SK-N-SH treated with all-trans-retinoic acid at 6 μM for 48 hours (cell line): ENCODE data around the gene TSPAN10.
A peak's percentile ranks its signal among the peaks of the same experiment; 100 is the strongest.

Experiments
- ATAC-seq: fragments of 200-7000 bp; cut with Tn5 transposase; 3 replicates; pipeline ENCODE4 v1.9.1; 2020; ENCODE audit warnings: mild to moderate bottlenecking, moderate library complexity
- ARNTL ChIP-seq: fragments of 450-650 bp; formaldehyde crosslinking; IDR thresholded peaks from 2 replicates; pipeline ENCODE4 v1.5.0; 2020; ENCODE audit warnings: low read depth, mild to moderate bottlenecking, moderate library complexity, borderline replicate concordance
- BACH2 ChIP-seq: fragments of 250-450 bp; sonication (Bioruptor Pico); IDR thresholded peaks from 2 replicates; pipeline ENCODE4 v1.9.0; 2021; ENCODE audit warnings: mild to moderate bottlenecking, borderline replicate concordance
- CSDC2 ChIP-seq: fragments of 250-450 bp; sonication (Bioruptor Pico); IDR thresholded peaks from 2 replicates; pipeline ENCODE4 v1.5.0; 2020; ENCODE audit warnings: mild to moderate bottlenecking, moderate library complexity
- CSRNP3 ChIP-seq: fragments of 250-450 bp; sonication (Bioruptor Pico); IDR thresholded peaks from 2 replicates; pipeline ENCODE4 v1.5.1; 2021; ENCODE audit warnings: mild to moderate bottlenecking, moderate library complexity
- GLIS3 ChIP-seq: fragments of 250-450 bp; sonication (Bioruptor Pico); IDR thresholded peaks from 2 replicates; pipeline ENCODE4 v1.5.0; 2020; ENCODE audit warnings: mild to moderate bottlenecking, moderate library complexity
- ISL1 ChIP-seq: fragments of 250-450 bp; sonication (Bioruptor Pico); IDR thresholded peaks from 2 replicates; pipeline ENCODE4 v2.1.2; 2022; ENCODE audit warnings: mild to moderate bottlenecking, moderate library complexity
- OSR1 ChIP-seq: fragments of 250-450 bp; sonication (Bioruptor Pico); IDR thresholded peaks from 2 replicates; pipeline ENCODE4 v1.8.0; 2022; ENCODE audit warnings: moderate library complexity, mild to moderate bottlenecking, inconsistent platforms
- POU6F1 ChIP-seq: fragments of 250-450 bp; sonication (Bioruptor Pico); IDR thresholded peaks from 2 replicates; pipeline ENCODE4 v1.8.0; 2021; ENCODE audit warnings: low read depth, mild to moderate bottlenecking, moderate library complexity, borderline replicate concordance
- PPARA ChIP-seq: fragments of 250-450 bp; sonication (Bioruptor Pico); IDR thresholded peaks from 2 replicates; pipeline ENCODE4 v1.5.0; 2020; ENCODE audit warnings: mild to moderate bottlenecking, borderline replicate concordance
- RARB ChIP-seq: fragments of 250-450 bp; sonication (Bioruptor Pico); IDR thresholded peaks from 2 replicates; pipeline ENCODE4 v1.8.0; 2021; ENCODE audit warnings: mild to moderate bottlenecking, moderate library complexity
- SNAI2 ChIP-seq: fragments of 250-450 bp; sonication (Bioruptor Pico); IDR thresholded peaks from 2 replicates; pipeline ENCODE4 v1.5.0; 2020; ENCODE audit warnings: mild to moderate bottlenecking, moderate library complexity
- TSHZ2 ChIP-seq: fragments of 250-450 bp; sonication (Bioruptor Pico); IDR thresholded peaks from 2 replicates; pipeline ENCODE4 v1.5.0; 2020; ENCODE audit warnings: mild to moderate bottlenecking, moderate library complexity
- ZC3H10 ChIP-seq: fragments of 250-450 bp; sonication (Bioruptor Pico); IDR thresholded peaks from 2 replicates; pipeline ENCODE4 v1.5.1; 2021; ENCODE audit warnings: mild to moderate bottlenecking, moderate library complexity
- ZFP3 ChIP-seq: fragments of 250-450 bp; sonication (Bioruptor Pico); IDR thresholded peaks from 2 replicates; pipeline ENCODE4 v1.5.0; 2020; ENCODE audit warnings: mild to moderate bottlenecking, moderate library complexity
- ZNF70 ChIP-seq: fragments of 450-650 bp; formaldehyde crosslinking; IDR thresholded peaks from 2 replicates; pipeline ENCODE4 v1.5.0; 2020; ENCODE audit warnings: mild to moderate bottlenecking, moderate library complexity
- TF ChIP-seq, protein P1 (sequence below): fragments of 250-450 bp; sonication (Bioruptor Pico); IDR thresholded peaks from 2 replicates; pipeline ENCODE4 v1.8.0; 2020; ENCODE audit warnings: mild to moderate bottlenecking, moderate library complexity, borderline replicate concordance

TSPAN10 gene

GRCh38 chr17:81636505-81637288 is at the start of gene TSPAN10, which contains the start of gene NPLOC4:
TSS of gene TSPAN10 (plus strand) at chr17:81637196. CDS start at chr17:81642413, 5,217 bp downstream.
TSS of gene NPLOC4 (minus strand) at chr17:81637112. CDS start at chr17:81636930, 182 bp downstream.
- TF ChIP-seq ZNF70 (CRISPR knock-in tag) (peak; percentile 83; the same call in 1 of the 2 replicates), ZC3H10 (CRISPR knock-in tag) (peak; percentile 48; the same call in 1 of the 2 replicates), TSHZ2 (CRISPR knock-in tag) (peak; percentile 53), CSRNP3 (no peak), CSDC2 (peak; percentile 39; the same call in 1 of the 2 replicates), POU6F1 (CRISPR knock-in tag) (no peak), PPARA (CRISPR knock-in tag) (no peak; the same call in 1 of the 2 replicates), ZFP3 (CRISPR knock-in tag) (no peak; the same call in none of the 2 replicates), BACH2 (CRISPR knock-in tag) (peak; percentile 36; the same call in 1 of the 2 replicates)
- ATAC-seq, result peak; percentile 86

- TF ChIP-seq OSR1 (CRISPR knock-in tag), result no peak
- no peak for TF ChIP-seq PPARA (CRISPR knock-in tag)
- TF ChIP-seq RARB (CRISPR knock-in tag), result no peak
- ATAC-seq, result no peak
Observed at GRCh38 chr17:81589612-81590011, 47.4 kb upstream of the TSPAN10 start.

- ATAC-seq, result no peak
- TF ChIP-seq CSDC2 (no peak), OSR1 (CRISPR knock-in tag) (no peak), ISL1 (CRISPR knock-in tag) (no peak), PPARA (CRISPR knock-in tag) (no peak), ZNF70 (CRISPR knock-in tag) (no peak)
- TF ChIP-seq, protein P1, sequence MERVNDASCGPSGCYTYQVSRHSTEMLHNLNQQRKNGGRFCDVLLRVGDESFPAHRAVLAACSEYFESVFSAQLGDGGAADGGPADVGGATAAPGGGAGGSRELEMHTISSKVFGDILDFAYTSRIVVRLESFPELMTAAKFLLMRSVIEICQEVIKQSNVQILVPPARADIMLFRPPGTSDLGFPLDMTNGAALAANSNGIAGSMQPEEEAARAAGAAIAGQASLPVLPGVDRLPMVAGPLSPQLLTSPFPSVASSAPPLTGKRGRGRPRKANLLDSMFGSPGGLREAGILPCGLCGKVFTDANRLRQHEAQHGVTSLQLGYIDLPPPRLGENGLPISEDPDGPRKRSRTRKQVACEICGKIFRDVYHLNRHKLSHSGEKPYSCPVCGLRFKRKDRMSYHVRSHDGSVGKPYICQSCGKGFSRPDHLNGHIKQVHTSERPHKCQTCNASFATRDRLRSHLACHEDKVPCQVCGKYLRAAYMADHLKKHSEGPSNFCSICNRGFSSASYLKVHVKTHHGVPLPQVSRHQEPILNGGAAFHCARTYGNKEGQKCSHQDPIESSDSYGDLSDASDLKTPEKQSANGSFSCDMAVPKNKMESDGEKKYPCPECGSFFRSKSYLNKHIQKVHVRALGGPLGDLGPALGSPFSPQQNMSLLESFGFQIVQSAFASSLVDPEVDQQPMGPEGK (CRISPR knock-in tag), result no peak
Observed at GRCh38 chr17:81590121-81590520, 46.9 kb upstream of the TSPAN10 start.

DNA sequence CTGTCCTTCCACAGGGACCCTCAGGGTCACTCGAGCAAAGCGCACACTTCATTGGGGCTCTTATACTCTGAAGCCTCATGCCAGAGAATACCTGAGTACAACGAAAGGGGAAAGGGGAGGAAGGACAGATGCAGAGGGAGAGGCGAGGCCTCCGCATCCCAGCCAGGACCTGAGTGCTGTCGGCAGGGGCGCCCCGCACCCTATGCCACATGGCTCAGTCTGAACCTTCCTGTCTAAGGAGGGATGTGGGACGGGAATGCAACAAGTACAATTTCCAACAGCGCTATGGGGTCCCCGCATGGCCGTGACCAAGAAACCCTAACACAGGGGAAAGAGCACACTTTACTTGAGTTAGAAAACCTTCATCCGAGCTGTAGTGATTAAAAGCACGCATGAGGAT is 45.0 kb upstream of the TSPAN10 start:
- no peak for ATAC-seq
- TF ChIP-seq BACH2 (CRISPR knock-in tag) (no peak), ZNF70 (CRISPR knock-in tag) (no peak), ARNTL (CRISPR knock-in tag) (no peak), GLIS3 (CRISPR knock-in tag) (no peak)
- TF ChIP-seq, all 23 proteins: peak for 0

DNA sequence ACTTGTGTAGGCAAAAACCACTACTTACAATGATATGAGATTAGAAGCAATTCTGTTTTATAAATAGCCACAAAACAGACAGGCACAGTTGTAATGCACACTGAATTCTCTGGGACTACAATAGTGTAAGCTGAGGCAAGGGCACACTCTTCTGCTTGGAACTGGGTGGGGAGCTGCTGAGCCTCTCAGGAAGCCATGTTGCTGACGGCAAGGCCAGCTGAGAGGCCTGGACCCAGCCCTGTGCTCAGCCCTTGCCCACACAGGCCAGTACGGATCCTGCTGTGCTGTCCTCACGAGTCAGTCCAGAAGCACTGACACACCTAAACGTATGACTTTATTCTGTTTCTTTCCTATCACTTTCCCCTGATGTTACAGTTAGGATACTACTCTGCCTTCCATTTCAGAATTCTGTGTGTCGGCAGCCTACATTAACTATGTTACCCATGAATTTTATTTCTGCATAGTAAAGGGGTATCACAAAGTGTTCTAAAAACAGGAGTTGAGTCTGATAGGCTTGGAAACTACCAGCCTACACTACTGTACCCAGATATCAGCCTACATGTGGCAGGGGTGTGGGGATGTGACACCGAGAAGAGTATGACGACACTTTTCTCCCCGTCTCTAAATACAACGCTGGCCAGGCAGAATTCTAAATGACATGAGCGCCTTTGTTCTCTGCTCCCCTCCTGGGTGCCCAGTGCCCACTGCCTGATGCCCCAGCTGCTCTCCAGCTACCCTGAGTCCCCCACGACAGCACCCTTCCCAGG is 43.7 kb upstream of the TSPAN10 start:
- no peak for ATAC-seq
- no peak for TF ChIP-seq SNAI2 (CRISPR knock-in tag)
